ENCODE results near the gene PAF1. TPM values are rescaled to one million over a fixed set of nuclear protein-coding genes. Genes with fewer than 3 reads are reported as not detected.

PAF1 gene
- total and polyA plus RNA-seq, 8 donors = 7.0 to 77.2 (median 29.4) TPM

- 1 to 2% (median 2%) methylated on average over 31 to 35 of the region's 35 CpGs for WGBS, 5 donors
- H3K36me3 ChIP-seq = peaks cover 15 to 23% (median 20%) of the 10 kb centered on the region in 4 donors
- no peaks in the 10 kb centered on the region for H3K9me3 ChIP-seq
- intact Hi-C loops (cut with DNase I; ENCODE audit: low total_unique reads) = no loop called here
- H3K4me1 ChIP-seq = peaks cover 28 to 77% (median 59%) of the 10 kb centered on the region in 4 donors
- peak overlapping the region; percentile 92 to 100 (median 98) for H3K27ac ChIP-seq
- H3K27me3 ChIP-seq = no peaks in the 10 kb centered on the region
- peak overlapping the region; percentile 91 to 95 (median 93) for H3K4me3 ChIP-seq
- TF ChIP-seq POLR2A (IDR thresholded peaks at IDR 0.05) = peak in 3 of 4 donors; percentile 33 to 97 (median 84)
- TF ChIP-seq POLR2AphosphoS5 (IDR thresholded peaks at IDR 0.05) = peak; percentile 57 to 97 (median 94)
- no peak for TF ChIP-seq EP300 (IDR thresholded peaks at IDR 0.05)
- no peak for TF ChIP-seq CTCF (IDR thresholded peaks at IDR 0.05)
- DNase-seq = peak; percentile 76 to 94
These were observed 19.3 kb upstream of the PAF1 start for GRCh38 chr19:39410017-39410830.

- Histone ChIP-seq H3K27ac (peak overlapping the region; percentile 98 to 100 (median 99)), H3K36me3 (peaks cover 15 to 23% (median 20%) of the 10 kb centered on the region in 4 donors), H3K9me3 (no peaks in the 10 kb centered on the region), H3K4me1 (peaks cover 34 to 77% (median 59%) of the 10 kb centered on the region in 4 donors), H3K4me3 (peak overlapping the region; percentile 91 to 95 (median 93)), H3K27me3 (no peaks in the 10 kb centered on the region)
- TF ChIP-seq POLR2AphosphoS5 (IDR thresholded peaks at IDR 0.05) = peak; percentile 91 to 99 (median 97)
- peak in 1 of 7 experiments; percentile 6 for TF ChIP-seq CTCF (IDR thresholded peaks at IDR 0.05)
- TF ChIP-seq POLR2A (IDR thresholded peaks at IDR 0.05) = peak in 1 of 4 donors; percentile 71
- TF ChIP-seq EP300 (IDR thresholded peaks at IDR 0.05) = peak; percentile 80
- intact Hi-C loops (cut with DNase I; ENCODE audit: low total_unique reads) = no loop called here
- peak; percentile 97 for DNase-seq
- 1% methylated on average over 41 to 52 of the region's 52 CpGs for WGBS, 5 donors
These were observed 18.5 kb upstream of the PAF1 start for GRCh38 chr19:39409208-39410016.

DNA sequence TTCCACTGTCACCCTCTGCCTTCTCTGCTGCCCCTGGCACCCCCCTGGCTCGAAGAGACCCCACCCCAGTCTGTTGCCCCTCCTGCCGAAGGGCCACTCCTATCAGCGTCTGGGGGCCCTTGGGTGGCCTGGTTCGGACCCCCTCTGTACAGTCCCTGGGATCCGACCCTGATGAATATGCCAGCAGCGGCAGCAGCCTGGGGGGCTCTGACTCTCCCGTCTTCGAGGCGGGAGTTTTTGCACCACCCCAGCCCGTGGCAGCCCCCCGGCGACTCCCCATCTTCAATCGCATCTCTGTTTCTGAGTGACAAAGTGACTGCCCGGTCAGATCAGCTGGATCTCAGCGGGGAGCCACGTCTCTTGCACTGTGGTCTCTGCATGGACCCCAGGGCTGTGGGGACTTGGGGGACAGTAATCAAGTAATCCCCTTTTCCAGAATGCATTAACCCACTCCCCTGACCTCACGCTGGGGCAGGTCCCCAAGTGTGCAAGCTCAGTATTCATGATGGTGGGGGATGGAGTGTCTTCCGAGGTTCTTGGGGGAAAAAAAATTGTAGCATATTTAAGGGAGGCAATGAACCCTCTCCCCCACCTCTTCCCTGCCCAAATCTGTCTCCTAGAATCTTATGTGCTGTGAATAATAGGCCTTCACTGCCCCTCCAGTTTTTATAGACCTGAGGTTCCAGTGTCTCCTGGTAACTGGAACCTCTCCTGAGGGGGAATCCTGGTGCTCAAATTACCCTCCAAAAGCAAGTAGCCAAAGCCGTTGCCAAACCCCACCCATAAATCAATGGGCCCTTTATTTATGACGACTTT is 17.7 kb upstream of the PAF1 start:
- intact Hi-C loops (cut with DNase I; ENCODE audit: low total_unique reads) = no loop called here
- Histone ChIP-seq H3K27me3 (no peaks in the 10 kb centered on the region), H3K4me3 (peak overlapping the region; percentile 91 to 95 (median 93)), H3K36me3 (peaks cover 15 to 23% (median 20%) of the 10 kb centered on the region in 4 donors), H3K27ac (peak overlapping the region; percentile 98 to 100 (median 99)), H3K4me1 (peaks cover 38 to 74% (median 56%) of the 10 kb centered on the region in 4 donors), H3K9me3 (no peaks in the 10 kb centered on the region)
- TF ChIP-seq EP300 (IDR thresholded peaks at IDR 0.05) = no peak
- TF ChIP-seq POLR2A (IDR thresholded peaks at IDR 0.05) = peak in 1 of 4 donors; percentile 47
- TF ChIP-seq CTCF (IDR thresholded peaks at IDR 0.05) = peak in 1 of 7 experiments; percentile 10
- peak; percentile 0 to 90 (median 86) for TF ChIP-seq POLR2AphosphoS5 (IDR thresholded peaks at IDR 0.05)
- 4 to 20% (median 6%) methylated on average over 19 to 20 of the region's 20 CpGs for WGBS, 5 donors
- DNase-seq = peak in 1 of 2 donors; percentile 73

All from stomach (tissue), 9 donors.